Tibial nerve (tissue), 4 donors: Measurements from ENCODE around the gene DAPK1.

Experiments
- CTCF ChIP-seq, 5 experiments: fragments of 200-600 bp in 3 of 5; fragments of 450-650 bp in 2 of 5; sonication (generic) in 3 of 5; IDR thresholded peaks; one replicate each; pipeline ENCODE4 v1.5.1; 2016 to 2019; ENCODE audit warnings: antibody characterized with exemption in 5 of 5, mild to moderate bottlenecking in 3 of 5, moderate library complexity in 2 of 5
- EP300 ChIP-seq, 2 donors: sonication (generic); formaldehyde crosslinking; IDR thresholded peaks; one replicate each; pipeline ENCODE4 v1.6.1; 2017; ENCODE audit warnings: antibody characterized with exemption in 2 of 2, mild to moderate bottlenecking in 1 of 2

- no peak for TF ChIP-seq CTCF (IDR thresholded peaks at IDR 0.05)
- no peak for TF ChIP-seq EP300 (IDR thresholded peaks at IDR 0.05)
These were observed 202.2 kb downstream of the DAPK1 start for GRCh38 chr9:87699835-87700234.
